ENCODE results near the gene CD47.

GRCh38 chr3:108093021-108093420 is 2.2 kb upstream of the CD47 start:
- TF ChIP-seq POLR2A (IDR thresholded peaks at IDR 0.05; ENCODE audit: low read depth, low read length) (no peak), POLR2AphosphoS5 (IDR thresholded peaks at IDR 0.05; ENCODE audit: low read depth, low read length) (no peak)

Measured in GM12892 (cell line).